ENCODE data around the gene FDXR. TPM values are rescaled to one million over a fixed set of nuclear protein-coding genes. Genes with fewer than 3 reads are reported as not detected.

Gene FDXR
- total RNA-seq, 1 experiment from 2014 or later, result 29.7 TPM

DNA sequence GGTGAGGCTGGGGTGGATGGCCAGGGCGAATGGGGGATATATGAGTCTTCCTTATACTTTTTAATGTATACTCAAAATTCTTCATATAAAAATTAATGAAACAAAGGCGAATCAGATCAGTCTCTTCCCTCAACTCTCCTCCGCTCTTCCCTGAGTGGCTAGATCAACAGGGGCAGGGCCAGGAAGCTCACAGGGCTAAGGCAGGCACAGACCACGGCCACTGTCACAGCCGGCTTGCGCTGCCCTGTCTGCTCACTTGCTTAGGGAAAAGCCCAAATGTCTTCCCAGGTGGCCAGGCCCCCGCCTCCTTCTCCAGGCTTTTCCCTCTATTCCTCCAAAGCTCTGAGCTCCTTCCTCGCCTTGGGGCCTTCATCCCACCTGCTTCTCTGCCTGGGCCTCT lies 19.1 kb downstream of the FDXR start:
- no peaks in the 10 kb centered on the region for H3K4me1 Mint-ChIP-seq (ENCODE audit: insufficient read depth, unreplicated experiment)
- CTCF ChIA-PET, result interaction anchor here (0.6 kb wide), 1 partner anchor 82 kb away, joined by 3 read pairs; no protein-coding TSS in a partner anchor
- POLR2A ChIA-PET, result no interaction called here
- TF ChIP-seq, protein P1, sequence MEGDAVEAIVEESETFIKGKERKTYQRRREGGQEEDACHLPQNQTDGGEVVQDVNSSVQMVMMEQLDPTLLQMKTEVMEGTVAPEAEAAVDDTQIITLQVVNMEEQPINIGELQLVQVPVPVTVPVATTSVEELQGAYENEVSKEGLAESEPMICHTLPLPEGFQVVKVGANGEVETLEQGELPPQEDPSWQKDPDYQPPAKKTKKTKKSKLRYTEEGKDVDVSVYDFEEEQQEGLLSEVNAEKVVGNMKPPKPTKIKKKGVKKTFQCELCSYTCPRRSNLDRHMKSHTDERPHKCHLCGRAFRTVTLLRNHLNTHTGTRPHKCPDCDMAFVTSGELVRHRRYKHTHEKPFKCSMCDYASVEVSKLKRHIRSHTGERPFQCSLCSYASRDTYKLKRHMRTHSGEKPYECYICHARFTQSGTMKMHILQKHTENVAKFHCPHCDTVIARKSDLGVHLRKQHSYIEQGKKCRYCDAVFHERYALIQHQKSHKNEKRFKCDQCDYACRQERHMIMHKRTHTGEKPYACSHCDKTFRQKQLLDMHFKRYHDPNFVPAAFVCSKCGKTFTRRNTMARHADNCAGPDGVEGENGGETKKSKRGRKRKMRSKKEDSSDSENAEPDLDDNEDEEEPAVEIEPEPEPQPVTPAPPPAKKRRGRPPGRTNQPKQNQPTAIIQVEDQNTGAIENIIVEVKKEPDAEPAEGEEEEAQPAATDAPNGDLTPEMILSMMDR (IDR thresholded peaks at IDR 0.05; ENCODE audit: unreplicated experiment), result no peak
- H3K9me3 Mint-ChIP-seq (ENCODE audit: unreplicated experiment), result no peaks in the 10 kb centered on the region
- H3K27me3 Mint-ChIP-seq (ENCODE audit: insufficient read depth, unreplicated experiment), result peaks cover 66% of the 10 kb centered on the region
- no TSS peak for BruUV-seq (replicated peaks)
- H3K4me3 Mint-ChIP-seq (ENCODE audit: unreplicated experiment), result no peak overlapping the region
- H3K36me3 Mint-ChIP-seq (ENCODE audit: insufficient read depth, unreplicated experiment), result no peaks in the 10 kb centered on the region
- intact Hi-C loops (cut with micrococcal nuclease), result no loop called here
- no peak overlapping the region for H3K27ac Mint-ChIP-seq (ENCODE audit: low read depth, unreplicated experiment)
- DNase-seq (ENCODE audit: unreplicated experiment), result no peak

DNA sequence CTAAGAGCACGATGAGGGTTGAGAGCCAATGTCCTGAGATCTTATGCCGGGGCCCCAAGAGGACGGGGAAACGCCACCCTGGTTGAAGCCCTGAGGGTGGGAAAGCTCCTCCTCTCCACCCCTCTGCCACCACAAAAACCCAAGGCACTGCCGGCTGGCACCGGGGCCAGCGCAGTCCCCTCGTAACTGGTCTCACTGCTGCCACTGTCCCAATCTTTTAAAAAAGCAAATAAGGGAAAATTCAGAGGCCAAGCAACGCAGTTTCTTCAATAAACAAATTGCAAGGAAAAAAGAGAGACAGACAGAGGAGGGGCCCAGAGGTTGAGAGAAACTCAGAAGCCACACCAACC lies 19.8 kb downstream of the FDXR start:
- ChIA-PET CTCF (interaction anchor here (0.6 kb wide), 1 partner anchor 82 kb away, joined by 3 read pairs; no protein-coding TSS in a partner anchor), POLR2A (interaction anchor here (1.0 kb wide), 1 partner anchor 20 kb away, joined by 3 read pairs; no protein-coding TSS in a partner anchor)
- H3K9me3 Mint-ChIP-seq (ENCODE audit: unreplicated experiment), result no peaks in the 10 kb centered on the region
- no peaks in the 10 kb centered on the region for H3K36me3 Mint-ChIP-seq (ENCODE audit: insufficient read depth, unreplicated experiment)
- TF ChIP-seq, protein P1 (IDR thresholded peaks at IDR 0.05; ENCODE audit: unreplicated experiment), result no peak
- no peak overlapping the region for H3K27ac Mint-ChIP-seq (ENCODE audit: low read depth, unreplicated experiment)
- peaks cover 60% of the 10 kb centered on the region for H3K27me3 Mint-ChIP-seq (ENCODE audit: insufficient read depth, unreplicated experiment)
- DNase-seq (ENCODE audit: unreplicated experiment), result no peak
- no peak overlapping the region for H3K4me3 Mint-ChIP-seq (ENCODE audit: unreplicated experiment)
- no TSS peak for BruUV-seq (replicated peaks)
- intact Hi-C loops (cut with micrococcal nuclease), result no loop called here
- no peaks in the 10 kb centered on the region for H3K4me1 Mint-ChIP-seq (ENCODE audit: insufficient read depth, unreplicated experiment)

DNA sequence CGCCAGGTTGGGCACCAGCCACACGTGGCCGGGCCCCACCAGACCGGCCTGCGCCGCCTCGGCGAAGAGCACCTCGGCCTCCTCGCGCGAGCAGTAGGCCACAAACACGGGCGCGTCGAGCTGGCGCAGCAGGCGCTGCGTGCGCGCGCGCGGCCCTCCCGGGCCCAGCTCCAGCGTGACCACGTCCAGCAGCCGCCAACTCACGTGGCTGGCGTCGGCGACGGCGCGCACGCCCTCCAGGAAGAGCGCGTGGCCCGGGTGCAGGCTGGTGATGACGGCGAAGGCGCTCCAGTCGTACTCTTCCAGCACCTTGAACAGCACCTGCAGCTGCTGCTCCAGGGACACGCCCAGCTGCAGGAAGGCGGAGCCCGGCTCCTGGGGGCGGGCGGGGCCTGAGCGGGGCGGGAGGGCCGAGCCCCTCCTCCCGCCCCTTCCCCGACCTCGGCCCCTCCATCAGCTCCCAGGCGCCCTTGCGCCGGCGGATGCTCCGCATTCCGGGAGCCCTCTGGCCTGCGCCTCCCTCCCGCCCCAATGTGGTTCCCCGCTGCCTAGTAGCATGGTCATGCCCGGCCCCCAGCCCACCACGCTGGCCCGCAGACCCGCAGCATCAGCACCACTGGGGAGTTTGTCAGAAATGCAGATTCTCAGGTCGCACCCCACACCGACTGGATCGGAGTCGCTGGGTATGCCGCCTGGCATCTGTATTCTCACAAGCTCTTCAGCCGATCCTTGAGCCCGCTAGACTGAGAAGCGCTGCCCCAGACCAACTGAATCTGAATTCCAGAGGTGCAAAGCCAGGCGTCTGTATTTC lies 20.4 kb downstream of the FDXR start:
- H3K27ac Mint-ChIP-seq (ENCODE audit: low read depth, unreplicated experiment), result no peak overlapping the region
- TF ChIP-seq, protein P1 (IDR thresholded peaks at IDR 0.05; ENCODE audit: unreplicated experiment), result no peak
- CTCF ChIA-PET, result interaction anchor here (0.9 to 1.3 kb wide), 2 partner anchors 13 to 60 kb away, joined by 3 to 4 read pairs; no protein-coding TSS in a partner anchor

DNA sequence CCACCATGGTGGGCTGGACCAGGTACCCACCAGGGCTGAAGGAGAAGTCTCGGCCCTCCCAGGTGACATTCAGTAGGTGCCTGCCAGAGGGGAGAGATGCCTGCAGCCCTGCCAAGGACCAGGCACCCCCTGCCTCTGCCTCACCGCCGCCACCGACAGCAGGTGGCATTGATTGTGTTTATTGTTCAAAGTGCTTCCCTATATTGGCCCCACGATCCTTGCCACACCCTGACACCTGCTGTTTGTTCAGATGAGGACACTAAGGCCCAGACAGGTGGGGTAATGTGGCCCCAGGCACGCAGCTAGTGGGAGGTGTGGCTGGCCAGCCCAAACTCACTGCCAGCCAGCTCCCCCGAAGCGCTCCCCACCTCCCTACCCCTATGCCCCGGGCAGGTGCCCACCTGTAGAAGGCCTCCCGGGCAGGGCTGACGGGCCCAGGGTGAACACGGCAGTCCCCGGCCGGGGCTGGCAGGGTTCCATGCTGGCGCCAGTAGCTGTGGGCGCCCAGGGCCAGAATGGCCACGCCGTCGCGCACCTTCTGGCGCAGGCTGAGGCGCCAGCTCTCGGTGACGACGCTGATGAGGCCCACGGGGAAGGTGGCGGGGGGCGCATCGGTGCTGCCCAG lies 21.1 kb downstream of the FDXR start:
- Mint-ChIP-seq H3K27ac (ENCODE audit: low read depth, unreplicated experiment) (no peak overlapping the region), H3K4me3 (ENCODE audit: unreplicated experiment) (no peak overlapping the region), H3K36me3 (ENCODE audit: insufficient read depth, unreplicated experiment) (no peaks in the 10 kb centered on the region), H3K4me1 (ENCODE audit: insufficient read depth, unreplicated experiment) (no peaks in the 10 kb centered on the region), H3K9me3 (ENCODE audit: unreplicated experiment) (no peaks in the 10 kb centered on the region), H3K27me3 (ENCODE audit: insufficient read depth, unreplicated experiment) (peaks cover 47% of the 10 kb centered on the region)
- TF ChIP-seq, protein P1 (IDR thresholded peaks at IDR 0.05; ENCODE audit: unreplicated experiment), result no peak
- CTCF ChIA-PET, result interaction anchor here (0.9 to 1.3 kb wide), 2 partner anchors 14 to 60 kb away, joined by 3 to 4 read pairs; no protein-coding TSS in a partner anchor
- no TSS peak for BruUV-seq (replicated peaks)
- intact Hi-C loops (cut with micrococcal nuclease), result no loop called here
- POLR2A ChIA-PET, result interaction anchor here (0.6 kb wide), 1 partner anchor 615 kb away, joined by 3 read pairs; no protein-coding TSS in a partner anchor
- DNase-seq (ENCODE audit: unreplicated experiment), result no peak

More for the DNA sequence above, 20.4 kb downstream of the FDXR start:
- H3K27me3 Mint-ChIP-seq (ENCODE audit: insufficient read depth, unreplicated experiment), result peaks cover 54% of the 10 kb centered on the region
- no TSS peak for BruUV-seq (replicated peaks)
- H3K36me3 Mint-ChIP-seq (ENCODE audit: insufficient read depth, unreplicated experiment), result no peaks in the 10 kb centered on the region
- intact Hi-C loops (cut with micrococcal nuclease), result no loop called here
- no peak for DNase-seq (ENCODE audit: unreplicated experiment)
- H3K9me3 Mint-ChIP-seq (ENCODE audit: unreplicated experiment), result no peaks in the 10 kb centered on the region
- H3K4me1 Mint-ChIP-seq (ENCODE audit: insufficient read depth, unreplicated experiment), result no peaks in the 10 kb centered on the region
- POLR2A ChIA-PET, result interaction anchor here (1.0 kb wide), 1 partner anchor 21 kb away, joined by 3 read pairs; no protein-coding TSS in a partner anchor
- H3K4me3 Mint-ChIP-seq (ENCODE audit: unreplicated experiment), result no peak overlapping the region

All from MCF 10A (cell line).